MV-4-11 (cell line): Measurements from ENCODE around the gene SLC26A5.

Experiments
- DNase-seq: peaks from one replicate; lab custom pipeline; 2025; lab: John Stamatoyannopoulos, UW

Gene SLC26A5

GRCh38 chr7:103346396-103346795, 99.6 kb downstream of the SLC26A5 start:
- DNase-seq: peak; percentile 77

- peak; percentile 84 for DNase-seq
Observed at GRCh38 chr7:103344453-103345149, 101.4 kb downstream of the SLC26A5 start, which contains the start of gene DNAJC2. Gene DNAJC2, minus strand, starts transcription at chr7:103344767. Its CDS starts 145 bp downstream, at chr7:103344622.

- DNase-seq: peak; percentile 15
Observed at GRCh38 chr7:103343758-103344452, 102.1 kb downstream of the SLC26A5 start.

- no peak for DNase-seq
Observed at GRCh38 chr7:103343332-103343731, 102.7 kb downstream of the SLC26A5 start.

- DNase-seq: no peak
Observed at GRCh38 chr7:103341466-103341865, 104.5 kb downstream of the SLC26A5 start.

- DNase-seq: no peak
Observed at GRCh38 chr7:103338864-103339263, 107.1 kb downstream of the SLC26A5 start.

- peak; percentile 65 for DNase-seq
Observed at GRCh38 chr7:103336761-103337160, 109.2 kb downstream of the SLC26A5 start.

GRCh38 chr7:103325744-103326143, 120.3 kb downstream of the SLC26A5 start:
- no peak for DNase-seq
